GM19351 (cell line): Measurements from ENCODE around the gene GMPR2.

Experiments used
- ATAC-seq: cut with Tn5 transposase; IDR thresholded peaks from one replicate; pipeline ENCODE4 v1.9.1; 2021; ENCODE audit warnings: mild to moderate bottlenecking, moderate library complexity; ENCODE audit not compliant: unreplicated experiment

GMPR2 gene

DNA sequence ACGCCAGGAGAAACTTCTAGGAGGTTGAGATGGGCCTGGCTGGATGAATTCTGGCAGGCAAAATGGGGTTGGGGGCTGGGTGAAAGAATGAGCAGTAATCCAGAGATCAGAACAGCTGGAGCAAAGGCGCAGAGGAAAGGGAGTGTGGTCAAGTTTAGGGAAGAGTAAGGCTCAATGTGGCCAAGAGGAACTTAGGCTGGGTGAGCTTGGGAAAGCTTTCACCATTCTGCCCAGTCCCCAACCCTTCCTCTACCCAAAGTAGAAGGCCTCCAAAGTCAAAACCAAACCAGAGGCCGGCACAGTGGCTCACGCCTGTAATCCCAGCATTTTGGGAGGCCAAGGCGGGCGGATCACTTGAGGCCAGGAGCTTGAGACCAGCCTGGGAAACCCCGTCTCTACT is 48.9 kb downstream of the GMPR2 start:
- no peak for ATAC-seq

- no peak for ATAC-seq
Measured at GRCh38 chr14:24282736-24283135, 50.0 kb downstream of the GMPR2 start.

GRCh38 chr14:24283796-24284460 is 51.2 kb downstream of the GMPR2 start:
- ATAC-seq = no peak

GRCh38 chr14:24284501-24285035 is 51.8 kb downstream of the GMPR2 start:
- no peak for ATAC-seq

DNA sequence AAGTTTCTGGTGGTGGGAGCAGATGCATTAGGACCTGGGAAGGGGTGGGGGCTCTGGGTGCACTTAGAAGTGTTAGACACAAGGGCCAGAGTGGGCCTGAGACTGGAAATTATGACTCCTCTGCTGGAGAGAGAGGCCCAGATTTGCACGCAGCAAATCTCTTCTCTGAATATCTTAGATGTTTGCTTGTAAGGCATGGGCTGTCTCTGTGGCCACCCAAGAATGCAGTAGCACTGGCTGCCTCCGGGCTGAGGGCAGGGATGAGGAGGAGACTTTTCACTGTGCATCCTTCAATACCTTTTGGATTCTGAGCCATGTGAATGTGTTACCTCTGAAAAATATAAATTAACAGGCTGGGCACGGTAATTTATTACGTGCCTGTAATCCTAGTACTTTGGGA is 52.6 kb downstream of the GMPR2 start:
- no peak for ATAC-seq

GRCh38 chr14:24286996-24287395 is 54.3 kb downstream of the GMPR2 start:
- ATAC-seq = no peak
